IPS DF 19.7 (cell line): ENCODE measurements around the gene DDX17.
A peak's percentile ranks its signal among the peaks of the same experiment; 100 is the strongest.

Experiments used
- DNase-seq: peaks from one replicate; pipeline ENCODE4 v3.0.0-alpha.2; 2013; ENCODE audit warnings: low read depth, low spot score

DDX17 gene

DNA sequence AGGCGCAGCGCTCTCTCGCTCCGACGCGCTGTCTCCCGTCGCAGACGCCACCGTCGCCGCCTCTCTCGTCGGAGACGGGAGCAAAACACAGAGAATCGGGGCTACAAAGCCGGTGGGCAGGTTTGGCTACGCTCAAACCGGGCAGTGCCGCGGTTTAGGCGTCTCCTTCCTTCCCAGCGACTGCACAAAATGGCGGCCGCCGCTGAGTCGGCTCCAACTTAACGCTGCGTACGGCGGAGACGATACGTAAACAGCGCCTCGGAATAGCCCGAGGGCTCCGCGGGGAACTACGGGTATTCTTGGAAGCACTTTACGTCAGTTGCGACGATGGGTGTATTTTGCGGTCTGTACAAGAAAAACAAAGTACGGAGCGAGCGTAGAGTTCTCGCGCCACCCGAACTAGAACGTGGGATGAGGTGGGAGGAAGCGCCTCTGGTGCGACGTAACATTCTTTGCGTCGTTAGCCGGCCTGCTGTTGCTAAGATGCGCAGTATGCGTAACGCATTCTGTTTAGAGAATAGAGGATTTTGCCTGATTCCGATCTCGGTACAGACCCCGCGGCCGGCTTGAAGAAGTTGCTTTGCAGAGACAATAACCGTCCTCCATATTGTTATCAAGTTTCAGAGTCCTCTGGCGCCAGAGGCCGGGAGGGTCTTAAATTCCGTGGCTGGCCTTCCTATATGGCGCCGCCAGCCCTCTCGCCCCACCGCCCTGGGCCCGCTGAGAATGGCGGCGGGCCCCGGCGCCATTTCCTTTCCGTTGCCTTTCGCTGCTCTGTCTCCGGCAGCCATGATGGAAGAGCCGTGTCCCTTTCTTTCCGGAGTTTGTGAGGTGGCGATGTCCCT, at the start of gene DDX17:
DDX17 (minus strand) TSS at position 194 of the 845 bp plus-strand sequence.
- DNase-seq, result peak; percentile 91

DNA sequence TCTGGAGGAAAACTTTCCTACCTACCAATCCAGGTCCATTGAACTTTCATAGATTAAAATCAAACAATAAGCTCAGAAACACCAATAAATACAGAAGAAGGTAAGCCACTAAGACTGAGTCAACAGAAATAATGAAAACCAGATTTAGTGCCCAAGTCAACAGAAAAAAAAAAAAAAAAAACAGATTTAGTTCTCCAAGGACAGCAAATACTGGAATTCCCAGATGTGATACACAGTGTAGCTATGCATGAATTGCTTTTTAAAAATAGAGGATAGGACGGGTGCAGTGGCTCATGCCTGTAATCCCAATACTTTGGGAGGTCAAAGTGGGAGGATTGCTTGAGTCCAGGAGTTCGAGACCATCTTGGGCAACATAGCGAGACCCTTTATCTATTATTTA, 48.2 kb upstream of the DDX17 start:
- no peak for DNase-seq

DNA sequence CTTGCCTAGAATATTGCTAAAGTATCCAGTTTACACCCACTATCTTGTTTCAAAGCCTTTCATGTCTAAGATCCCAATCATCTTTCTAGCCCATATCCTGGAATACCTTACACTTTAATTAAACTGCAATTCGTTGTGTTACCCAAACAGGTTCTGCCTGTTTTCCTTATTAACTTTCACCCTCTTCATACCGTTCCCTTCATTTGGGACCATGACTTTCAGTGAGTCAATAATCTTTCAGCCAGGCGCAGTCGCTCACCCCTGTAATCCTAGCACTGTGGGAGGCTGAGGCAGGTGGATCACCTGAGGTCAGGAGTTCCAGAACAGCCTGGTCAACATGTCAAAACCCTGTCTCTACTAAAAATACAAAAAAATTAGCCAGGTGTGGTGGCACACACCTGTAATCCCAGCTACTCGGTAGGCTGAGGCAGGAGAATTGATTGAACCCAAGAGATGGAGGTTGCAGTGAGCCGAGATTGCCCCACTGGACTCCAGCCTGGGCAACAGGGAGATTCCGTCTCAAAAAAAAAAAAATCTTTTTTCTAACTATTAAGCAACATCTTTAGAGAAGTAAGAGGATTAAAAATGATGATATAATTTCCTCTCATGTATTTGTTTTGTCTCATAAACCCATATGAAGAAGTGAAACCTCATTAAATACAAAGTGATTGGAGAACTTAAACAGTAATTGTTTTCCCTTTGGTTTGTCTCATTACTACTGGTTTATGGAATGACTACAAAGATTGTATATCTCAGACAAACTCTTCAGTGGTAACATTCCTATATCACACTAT, 43.2 kb upstream of the DDX17 start:
- no peak for DNase-seq

DNA sequence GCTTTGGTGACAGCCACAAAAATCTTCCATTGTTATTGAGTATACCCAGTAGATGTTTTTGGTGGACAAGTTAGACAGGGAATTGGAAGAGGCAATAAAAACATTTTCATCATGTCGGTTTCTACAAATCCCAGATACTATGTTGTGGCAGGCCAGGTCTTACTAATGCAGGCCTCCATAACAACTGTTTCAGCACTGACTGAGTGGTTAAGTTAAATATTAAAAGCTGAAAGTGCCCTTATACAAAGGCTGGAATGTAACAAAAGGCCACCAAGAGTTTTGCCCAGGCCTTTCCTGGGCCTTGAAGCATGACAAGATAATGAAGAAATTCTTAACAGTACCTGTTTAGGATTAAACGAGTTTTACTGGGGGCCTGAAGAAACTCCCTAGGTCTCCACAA, 34.6 kb upstream of the DDX17 start:
- no peak for DNase-seq

DNA sequence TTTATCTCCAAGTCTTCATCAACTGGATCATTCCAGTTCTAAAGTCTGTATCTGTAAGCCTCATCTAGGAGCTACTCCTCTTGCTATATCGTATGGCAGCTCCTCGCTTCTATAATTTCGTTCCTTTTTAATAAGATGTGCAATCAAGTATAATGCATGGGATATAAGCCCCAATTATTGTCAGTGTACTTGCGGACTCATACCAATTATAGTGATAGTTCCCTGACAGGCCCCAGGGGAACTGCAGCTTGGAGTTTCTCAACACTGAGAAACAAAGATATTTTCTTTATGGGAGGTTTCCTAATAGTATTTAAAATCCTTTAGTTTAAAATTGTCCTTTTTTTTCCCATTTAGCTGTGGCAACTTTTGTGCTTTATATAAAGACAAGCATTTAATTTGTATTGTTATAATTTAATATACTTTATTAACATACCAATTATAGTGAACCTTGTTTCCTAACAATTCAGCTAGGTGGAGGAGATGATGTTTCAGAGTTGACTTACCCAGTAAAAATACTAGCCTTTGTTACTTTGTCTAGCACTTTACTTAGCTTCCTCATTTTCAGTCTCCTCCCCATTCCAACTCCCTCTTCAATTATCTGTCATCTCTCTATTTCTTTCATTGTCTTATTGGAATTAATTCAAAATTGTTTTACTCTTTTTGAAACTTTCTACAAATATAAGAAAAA, 25.3 kb upstream of the DDX17 start:
- no peak for DNase-seq

DNA sequence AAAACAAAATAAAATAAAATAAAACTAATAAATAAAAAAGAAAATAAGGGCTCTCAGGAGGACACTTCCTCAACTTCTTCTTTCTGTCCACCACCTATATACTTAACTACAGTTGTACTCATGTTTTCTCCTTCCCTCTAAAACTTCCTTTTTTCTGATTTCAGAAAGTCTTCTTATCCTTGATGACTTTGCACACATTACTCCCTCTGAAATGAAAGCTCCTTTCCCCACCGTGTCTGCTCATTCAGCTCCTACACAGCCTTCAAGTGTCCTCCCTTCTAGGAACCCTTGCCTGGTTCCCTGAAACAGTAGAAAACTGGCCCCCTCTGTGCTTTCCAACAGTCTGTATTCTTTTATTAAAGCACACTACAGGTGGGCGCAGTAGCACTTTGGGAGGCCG, 18.3 kb upstream of the DDX17 start:
- no peak for DNase-seq

DNA sequence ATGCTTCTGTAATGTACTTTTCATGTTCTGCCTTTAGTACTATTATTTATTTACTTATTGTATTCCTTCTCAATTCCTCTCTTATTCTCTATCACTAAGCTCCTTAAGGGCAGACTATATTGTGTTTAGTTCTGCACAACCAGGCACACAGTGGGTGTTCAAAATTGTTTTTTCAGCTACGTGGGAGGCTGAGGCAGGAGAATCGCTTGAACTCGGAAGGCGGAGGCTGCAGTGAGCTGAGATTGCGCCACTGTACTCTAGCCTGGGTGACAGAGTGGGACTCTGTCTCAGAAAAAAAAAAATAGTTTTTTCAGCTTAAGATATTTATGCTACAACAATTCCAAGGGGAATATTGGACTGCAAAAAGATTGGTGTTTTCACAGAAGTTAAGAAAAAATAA, 17.4 kb upstream of the DDX17 start:
- no peak for DNase-seq

DNA sequence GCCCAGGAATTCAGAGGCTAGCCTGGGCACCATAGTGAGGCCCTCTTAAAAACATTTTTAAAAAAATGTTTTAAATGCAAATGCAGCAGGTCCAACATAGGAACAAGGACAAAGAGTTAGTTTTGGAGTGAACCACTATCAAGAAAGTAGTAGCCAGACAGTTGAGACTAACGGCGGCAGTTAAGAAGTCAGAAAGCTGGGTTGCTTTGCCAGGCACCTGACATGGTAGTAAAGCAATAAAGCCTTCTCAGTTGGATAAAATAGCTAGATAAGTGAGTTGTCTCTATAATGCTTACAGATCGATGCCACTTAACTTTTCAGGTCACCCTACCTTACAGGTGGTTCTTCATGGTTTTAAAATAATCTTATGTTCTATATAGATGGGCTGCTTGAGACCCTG, 16.9 kb upstream of the DDX17 start:
- no peak for DNase-seq

DNA sequence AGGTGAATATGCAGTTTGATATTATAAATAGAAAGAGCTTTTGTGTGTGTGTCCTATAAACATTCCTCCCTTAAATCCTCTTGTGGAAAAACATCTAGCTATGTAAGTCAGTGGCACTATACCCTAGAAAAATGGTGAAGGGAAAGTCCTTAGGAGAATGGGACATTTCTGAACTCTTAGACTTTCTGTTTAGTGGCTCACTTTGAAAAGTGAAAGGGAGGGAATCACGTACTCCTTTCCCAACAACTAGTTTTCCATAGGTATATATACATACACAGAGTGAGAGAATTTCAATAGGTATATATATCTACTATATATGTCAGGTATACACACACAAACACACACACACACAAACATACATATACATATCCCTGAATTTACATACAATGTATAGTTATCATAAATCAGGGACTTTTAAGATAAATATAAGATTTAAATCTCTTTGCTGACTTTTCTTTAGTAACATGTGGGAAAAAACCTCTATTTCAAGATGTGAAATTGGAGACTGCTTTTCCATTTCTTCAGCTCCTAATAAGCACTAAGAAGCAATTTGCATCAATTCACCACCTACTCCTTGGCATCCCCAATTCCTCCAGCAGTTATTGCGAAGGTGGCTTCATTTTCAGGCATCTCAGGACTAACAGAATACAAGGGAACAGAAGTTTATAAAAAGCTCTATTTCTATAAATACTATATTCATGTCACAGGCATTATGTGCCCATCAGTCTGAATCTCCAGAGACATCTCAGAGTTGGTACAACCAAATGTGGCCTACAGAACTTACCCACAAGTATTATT, 13.5 kb upstream of the DDX17 start:
- no peak for DNase-seq

DNA sequence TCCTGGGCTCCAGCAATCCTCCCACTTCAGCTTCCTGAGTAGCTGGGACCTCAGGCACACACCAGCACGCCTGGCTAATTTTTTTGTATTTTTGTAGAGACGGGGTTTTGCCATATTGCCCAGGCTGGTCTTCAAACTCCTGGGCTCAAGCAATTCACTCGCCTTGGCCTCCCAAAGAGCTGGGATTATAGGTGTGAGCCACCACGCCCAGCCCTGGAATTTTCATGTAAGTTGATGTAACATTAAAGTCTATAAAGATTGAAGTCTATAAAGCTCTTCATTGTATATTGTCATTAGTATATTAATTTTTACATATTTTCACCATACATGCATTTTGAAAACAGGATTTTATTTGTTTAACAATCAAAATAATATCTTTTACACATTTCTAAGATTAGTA, 12.5 kb upstream of the DDX17 start:
- no peak for DNase-seq

DNA sequence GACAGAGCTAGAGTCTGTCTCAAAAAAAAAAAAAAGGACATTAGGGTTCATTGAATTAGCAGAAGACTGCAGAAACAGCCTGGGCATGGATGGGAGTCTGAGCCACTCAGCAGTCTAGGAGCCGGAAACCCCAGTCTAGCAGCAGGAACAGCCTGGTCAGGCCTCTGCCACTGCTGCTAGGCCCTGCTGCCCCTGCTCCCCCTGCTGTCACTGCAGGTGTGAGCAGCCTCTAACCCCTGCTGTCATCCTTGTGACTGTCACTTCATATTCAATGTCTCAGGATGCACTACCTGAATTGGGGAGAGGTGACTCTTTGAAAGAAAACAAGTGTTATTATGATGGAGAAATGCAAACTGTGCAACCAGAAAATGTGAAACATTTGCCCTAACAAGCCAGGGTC, 7.0 kb upstream of the DDX17 start:
- DNase-seq, result peak; percentile 30

DNA sequence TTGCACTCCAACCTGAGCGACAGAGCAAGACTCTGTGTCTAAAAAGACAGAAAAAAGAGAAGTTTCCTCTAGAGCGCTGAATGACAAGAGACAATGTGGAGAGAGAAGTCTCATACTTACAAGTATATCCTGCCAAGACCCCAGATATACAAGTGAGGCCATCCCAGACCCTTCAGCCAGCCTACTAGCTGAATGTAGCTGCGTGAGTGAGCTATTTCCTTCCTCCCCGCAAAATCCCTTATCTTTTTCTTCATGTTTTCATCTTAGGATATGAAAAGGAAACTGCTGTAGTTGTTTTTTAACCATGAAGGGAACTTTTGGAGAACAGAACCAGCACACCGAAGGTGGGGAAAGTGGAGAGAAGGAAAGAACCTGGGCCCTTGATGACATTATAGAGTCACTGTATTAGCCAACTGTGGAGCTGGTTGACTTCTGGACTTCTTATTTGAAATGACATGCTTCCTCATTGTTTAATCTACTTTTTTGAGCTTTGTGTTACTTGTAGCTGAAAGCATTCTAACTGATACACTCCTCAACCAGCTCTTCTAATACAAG, 4.4 kb upstream of the DDX17 start:
- no peak for DNase-seq

DNA sequence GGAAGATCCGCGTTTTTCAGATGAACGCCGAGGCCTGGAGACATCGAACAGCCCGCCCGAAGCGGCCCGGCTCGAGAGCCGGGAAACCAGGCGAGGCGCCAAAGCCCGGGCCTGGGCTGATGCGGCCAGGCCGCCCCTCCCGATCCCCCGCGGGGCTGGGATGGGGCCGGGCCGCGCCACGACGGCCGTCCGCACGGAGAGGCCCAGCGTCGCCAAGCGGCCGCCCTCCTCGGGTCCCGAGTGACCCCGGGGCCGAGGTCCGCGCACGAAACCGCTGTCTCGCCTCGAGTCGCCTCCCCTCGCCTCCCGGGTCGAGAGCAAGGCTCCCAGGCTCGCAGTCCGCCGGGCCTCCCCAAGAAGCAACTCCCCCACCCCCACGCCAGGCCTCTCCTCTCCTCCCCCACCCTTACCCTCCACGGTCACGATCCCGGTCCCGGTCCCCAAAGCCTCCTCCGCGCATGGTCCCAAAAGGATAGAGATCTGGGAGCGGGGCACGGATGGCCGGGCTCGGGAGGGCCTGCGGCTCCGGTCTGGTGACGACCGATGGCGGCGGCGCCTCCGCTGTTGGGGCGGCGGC, 482 bp downstream of the DDX17 start:
- DNase-seq, result no peak

DNA sequence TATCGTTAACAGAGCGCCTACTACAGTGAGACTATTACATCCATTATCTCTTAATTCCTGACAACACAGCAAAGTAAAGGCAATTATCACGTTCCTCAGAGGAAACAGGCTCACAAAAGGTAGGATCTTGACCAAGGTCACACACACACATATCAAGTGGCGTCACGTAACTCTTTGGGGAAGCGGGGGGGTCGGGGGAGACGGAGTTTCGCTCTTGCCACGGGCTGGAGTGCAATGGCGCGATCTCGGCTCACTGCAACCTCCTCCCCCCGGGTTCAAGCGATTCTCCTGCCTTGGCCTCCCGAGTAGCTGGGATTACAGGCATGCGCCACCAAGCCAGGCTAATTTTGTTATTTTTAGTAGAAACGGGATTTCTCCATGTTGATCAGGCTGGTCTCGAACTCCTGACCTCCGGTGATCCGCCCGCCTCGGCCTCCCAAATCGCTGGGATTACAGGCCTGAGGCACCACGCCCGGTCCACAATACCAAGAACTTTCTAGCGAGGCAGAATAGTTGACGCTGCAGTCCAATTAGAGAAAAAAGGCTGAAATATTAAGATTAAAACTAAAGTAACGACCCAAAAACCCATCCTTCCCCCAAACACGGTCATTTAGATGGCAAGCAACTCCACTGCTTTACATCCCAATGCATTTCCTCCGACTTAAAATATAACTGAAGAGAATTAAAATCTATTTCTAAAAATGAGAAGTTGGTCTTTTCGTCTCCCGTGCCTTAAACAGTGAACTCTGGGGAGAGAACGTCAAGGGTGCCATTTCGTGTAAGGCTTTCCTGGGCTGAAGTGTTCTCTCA, 1.2 kb downstream of the DDX17 start:
- no peak for DNase-seq

DNA sequence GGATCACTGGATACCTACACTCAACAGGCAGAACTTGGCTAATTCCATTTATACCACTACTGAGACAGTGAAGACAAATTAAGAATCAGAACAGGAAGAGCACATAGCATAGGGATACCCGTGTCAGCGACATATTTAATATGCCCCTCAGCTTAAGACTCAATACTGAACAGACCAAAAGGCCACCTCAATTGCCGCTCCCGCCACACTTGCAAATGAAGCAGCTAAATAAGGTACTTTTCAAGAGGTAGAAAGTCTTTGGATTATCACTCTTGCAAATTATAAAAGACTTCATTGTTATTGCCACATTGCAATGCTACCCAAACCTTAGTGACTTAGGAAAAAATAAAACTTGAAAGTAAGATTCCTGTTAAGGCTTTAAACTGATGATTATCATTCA, 3.1 kb downstream of the DDX17 start:
- no peak for DNase-seq

DNA sequence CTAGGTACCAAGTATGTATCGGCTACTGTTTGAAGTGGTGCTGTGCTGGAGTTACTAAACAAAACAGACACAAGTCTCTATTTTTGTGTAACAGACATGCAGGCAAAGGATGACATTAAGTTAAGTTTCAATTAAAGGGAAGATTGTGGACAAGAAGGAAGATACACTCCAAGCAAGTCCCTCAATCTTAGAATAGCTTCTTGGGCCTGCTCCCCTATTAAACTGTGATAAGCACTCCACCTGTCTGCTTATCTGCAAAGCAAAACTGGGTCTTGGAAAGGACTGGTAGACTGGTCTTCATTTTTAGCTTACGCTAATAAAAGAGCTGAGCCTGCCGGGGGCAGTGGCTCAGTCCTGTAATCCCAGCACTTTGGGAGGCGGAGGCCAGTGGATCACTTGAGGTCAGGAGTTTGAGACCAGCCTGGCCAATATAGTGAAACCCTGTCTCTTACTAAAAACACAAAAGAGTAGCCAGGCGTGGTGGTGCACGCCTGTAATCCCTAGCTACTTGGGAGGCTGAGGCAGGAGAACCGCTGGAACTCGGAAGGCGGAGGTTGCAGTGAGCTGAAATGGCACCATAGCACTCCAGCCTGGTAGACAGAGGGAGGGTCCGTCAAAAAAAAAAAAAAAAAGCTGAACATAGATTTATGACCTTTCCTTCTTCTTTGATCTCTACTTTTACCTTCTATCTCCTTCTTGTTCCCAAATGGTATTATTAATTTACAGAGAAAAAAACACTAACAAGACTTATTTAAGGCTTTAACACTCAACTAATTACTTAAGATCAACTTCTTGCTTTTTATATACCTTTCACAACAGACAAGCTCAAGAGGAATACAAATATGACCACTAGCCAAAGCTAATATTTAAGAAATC, 4.1 kb downstream of the DDX17 start:
- no peak for DNase-seq

DNA sequence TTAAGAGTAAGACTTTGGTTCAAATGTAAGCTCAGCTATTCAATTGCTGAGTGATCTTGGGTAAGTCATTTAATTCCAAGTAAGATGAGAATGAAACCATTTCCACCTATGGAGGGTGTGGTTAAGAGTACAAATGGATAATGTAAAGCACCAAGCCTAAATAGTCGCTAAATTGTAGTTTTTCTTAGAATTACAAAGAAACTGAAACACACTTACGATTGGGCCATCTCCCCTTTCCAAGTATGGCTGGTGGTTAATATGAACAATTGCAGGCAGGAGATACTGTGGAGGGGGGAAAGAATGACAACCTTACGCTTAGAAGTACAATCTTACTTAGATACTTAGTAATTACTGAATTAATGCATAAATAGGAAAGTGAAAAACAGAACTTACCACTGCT, 8.2 kb downstream of the DDX17 start:
- no peak for DNase-seq

DNA sequence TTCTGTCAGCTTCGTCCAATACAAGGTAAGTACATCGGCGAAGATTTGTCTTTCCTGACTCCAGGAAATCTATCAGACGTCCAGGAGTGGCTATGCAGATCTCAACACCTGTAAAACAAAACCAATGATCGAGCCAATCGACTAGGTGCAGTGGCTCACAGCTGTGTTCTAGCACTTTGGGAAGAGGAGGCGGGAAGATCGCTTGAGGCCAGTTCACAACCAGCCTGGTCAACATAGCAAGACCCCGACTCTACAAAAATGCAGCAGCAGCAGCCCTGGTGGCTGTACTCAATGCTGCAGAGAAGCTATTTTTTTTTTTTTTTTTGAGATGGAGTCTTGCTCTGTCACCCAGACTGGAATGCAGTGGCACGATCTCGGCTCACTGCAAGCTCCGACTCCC, 11.2 kb downstream of the DDX17 start:
- DNase-seq, result no peak

DNA sequence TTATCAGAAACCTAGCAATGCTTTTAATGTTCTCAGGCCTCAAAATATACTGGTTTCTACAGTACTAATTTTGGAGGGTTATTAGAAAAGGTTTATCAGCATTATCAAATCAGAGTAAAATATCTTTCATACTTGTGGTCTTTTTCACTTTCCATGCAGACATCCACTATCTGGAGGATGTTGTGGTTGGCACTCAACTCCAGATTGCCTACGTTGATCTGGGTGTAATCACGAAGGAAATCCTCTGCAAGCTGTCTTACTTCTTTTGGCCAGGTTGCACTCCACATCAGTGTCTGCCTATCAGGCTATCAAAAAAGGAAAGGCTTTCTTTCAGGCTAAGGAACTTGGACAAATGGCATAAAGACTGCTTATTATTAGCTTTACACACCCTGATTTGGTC, 11.6 kb downstream of the DDX17 start:
- no peak for DNase-seq
